Thyroid gland (tissue), 4 donors: ENCODE measurements around the gene AP2B1.

Source experiments
- CTCF ChIP-seq, 6 experiments: fragments of 200-600 bp in 3 of 6; fragments of 450-650 bp in 3 of 6; sonication (generic) in 3 of 6; IDR thresholded peaks; one replicate each; pipeline ENCODE4 v1.5.1; 2016 to 2019; ENCODE audit warnings: antibody characterized with exemption in 6 of 6, mild to moderate bottlenecking in 2 of 6, inconsistent platforms in 1 of 6, moderate library complexity in 1 of 6
- POLR2A ChIP-seq, 2 donors: fragments of 450-650 bp; IDR thresholded peaks; one replicate each; pipeline ENCODE4 v1.6.1; 2017; ENCODE audit warnings: antibody characterized with exemption in 2 of 2, mild to moderate bottlenecking in 2 of 2, moderate library complexity in 1 of 2

- TF ChIP-seq CTCF (IDR thresholded peaks at IDR 0.05) (no peak), POLR2A (IDR thresholded peaks at IDR 0.05) (no peak)
These were observed 142.3 kb downstream of the AP2B1 start for GRCh38 chr17:35729405-35729833.
